HepG2 (cell line): ENCODE results near the gene PLOD3. TPM values are rescaled to one million over a fixed set of nuclear protein-coding genes. Genes with fewer than 3 reads are reported as not detected.

Experiments
- ATAD3A ChIP-seq: sonication (generic); formaldehyde crosslinking; IDR thresholded peaks from 2 replicates; pipeline ENCODE4 v1.4.0; 2020; ENCODE audit warnings: missing genetic modification reagents
- CENPX ChIP-seq: sonication (generic); formaldehyde crosslinking; IDR thresholded peaks from 2 replicates; pipeline ENCODE4 v1.9.0; 2021; ENCODE audit warnings: mild to moderate bottlenecking, missing genetic modification reagents, moderate library complexity
- EEA1 ChIP-seq: sonication (generic); formaldehyde crosslinking; IDR thresholded peaks from 2 replicates; pipeline ENCODE4 v1.5.1; 2020; ENCODE audit warnings: mild to moderate bottlenecking, missing genetic modification reagents, borderline replicate concordance
- FIP1L1 ChIP-seq: fragments of 200-400 bp; formaldehyde crosslinking; IDR thresholded peaks from 2 replicates; pipeline ENCODE4 v1.6.1; 2018; ENCODE audit warnings: low read depth, mild to moderate bottlenecking, low read length, moderate library complexity, borderline replicate concordance; ENCODE audit not compliant: insufficient read depth
- MAZ ChIP-seq, 2 experiments: sonication (generic) in 1 of 2; formaldehyde crosslinking in 1 of 2; IDR thresholded peaks; 2 replicates each; pipeline versions ENCODE4 v1.5.0 to v1.6.1; 2012 to 2020; ENCODE audit warnings: low read depth in 2 of 2, mild to moderate bottlenecking in 2 of 2, borderline replicate concordance in 1 of 2, improper control_type of control experiment in 1 of 2, low read length in 1 of 2, missing genetic modification reagents in 1 of 2, moderate library complexity in 1 of 2
- NR2F2 ChIP-seq: IDR thresholded peaks from 2 replicates; pipeline ENCODE4 v1.6.1; 2012; ENCODE audit warnings: low read depth, inconsistent platforms, borderline replicate concordance
- NR2F6 ChIP-seq, 2 experiments: IDR thresholded peaks; 2 replicates each; pipeline ENCODE4 v1.6.1; 2016; ENCODE audit warnings: antibody characterized with exemption in 1 of 2, mild to moderate bottlenecking in 1 of 2
- PAF1 ChIP-seq: IDR thresholded peaks from 2 replicates; pipeline ENCODE4 v1.6.1; 2016; ENCODE audit warnings: missing genetic modification reagents, missing compliant biosample characterization
- RORA ChIP-seq: sonication (generic); formaldehyde crosslinking; IDR thresholded peaks from 2 replicates; pipeline ENCODE4 v1.5.0; 2020; ENCODE audit warnings: mild to moderate bottlenecking, missing genetic modification reagents, moderate library complexity
- SRF ChIP-seq: IDR thresholded peaks from 2 replicates; pipeline ENCODE4 v1.6.1; 2011; ENCODE audit warnings: mild to moderate bottlenecking, low read depth, low read length, moderate library complexity
- TBL1XR1 ChIP-seq: fragments of 150-350 bp; IDR thresholded peaks from 2 replicates; pipeline ENCODE4 v1.6.1; 2014; ENCODE audit warnings: borderline replicate concordance, low read length; ENCODE audit not compliant: partially characterized antibody
- TCF12 ChIP-seq, 2 experiments: fragments of 450-650 bp in 1 of 2; sonication (generic) in 1 of 2; formaldehyde crosslinking in 1 of 2; IDR thresholded peaks; 2 replicates each; pipeline versions ENCODE4 v1.6.1 to v1.8.0; 2017 to 2022; ENCODE audit warnings: antibody characterized with exemption in 1 of 2, mild to moderate bottlenecking in 1 of 2, missing genetic modification reagents in 1 of 2, moderate library complexity in 1 of 2
- ZNF382 ChIP-seq: sonication (generic); formaldehyde crosslinking; IDR thresholded peaks from 2 replicates; pipeline ENCODE4 v1.5.0; 2020; ENCODE audit warnings: missing genetic modification reagents, mild to moderate bottlenecking, borderline replicate concordance
- ZNF782 ChIP-seq: sonication (generic); formaldehyde crosslinking; IDR thresholded peaks from 2 replicates; pipeline ENCODE4 v1.4.0; 2020; ENCODE audit warnings: missing genetic modification reagents, mild to moderate bottlenecking, borderline replicate concordance
- polyA plus RNA-seq, 8 experiments: library from polyadenylated mRNA; depleted of rRNA in 3 of 8; stranded (reverse) in 7 of 8; unstranded in 1 of 8; fragments of >200 nt; fragmentation: Illumina TruSeq in 4 of 8; extraction: Trizol in 4 of 8; gene quantifications; 2 replicates each; pipeline versions ENCODE4 v1.2.1 to v1.2.3, GENCODE V29; 2011 to 2016; ENCODE audit warnings: low read depth in 4 of 8, missing spikeins in 1 of 8, mixed read lengths in 1 of 8; ENCODE audit not compliant: insufficient read depth in 1 of 8
- total RNA-seq, 5 experiments: library from RNA; depleted of rRNA; stranded (reverse); fragments of >200 nt; fragmentation: Illumina TruSeq; extraction: Trizol; gene quantifications; 2 replicates each; pipeline ENCODE4 v1.2.3, GENCODE V29; 2016; ENCODE audit warnings: low read depth in 1 of 5
- TF ChIP-seq, protein P1 (sequence below): sonication (generic); formaldehyde crosslinking; IDR thresholded peaks from 2 replicates; pipeline ENCODE4 v1.5.0; 2020; ENCODE audit warnings: mild to moderate bottlenecking, missing genetic modification reagents
- TF ChIP-seq, protein P2 (sequence below): sonication (generic); formaldehyde crosslinking; IDR thresholded peaks from 2 replicates; pipeline ENCODE4 v1.5.1; 2020; ENCODE audit warnings: missing genetic modification reagents, mild to moderate bottlenecking, borderline replicate concordance
- TF ChIP-seq, protein P3 (sequence below), 2 experiments: fragments of 450-650 bp in 1 of 2; sonication (generic) in 1 of 2; formaldehyde crosslinking; IDR thresholded peaks; 2 replicates each; pipeline versions ENCODE4 v1.5.0 to v1.8.0; 2020 to 2022; ENCODE audit warnings: mild to moderate bottlenecking in 1 of 2, missing genetic modification reagents in 1 of 2
- TF ChIP-seq, protein P4 (sequence below): IDR thresholded peaks from 2 replicates; pipeline ENCODE4 v1.6.1; 2018; ENCODE audit warnings: missing genetic modification reagents

PLOD3 gene
- total and polyA plus RNA-seq, 2 of the 13 experiments (the other 11 are each of a cell fraction or from before 2014, with no cell fraction given) = 65.8 to 67.4 TPM

DNA sequence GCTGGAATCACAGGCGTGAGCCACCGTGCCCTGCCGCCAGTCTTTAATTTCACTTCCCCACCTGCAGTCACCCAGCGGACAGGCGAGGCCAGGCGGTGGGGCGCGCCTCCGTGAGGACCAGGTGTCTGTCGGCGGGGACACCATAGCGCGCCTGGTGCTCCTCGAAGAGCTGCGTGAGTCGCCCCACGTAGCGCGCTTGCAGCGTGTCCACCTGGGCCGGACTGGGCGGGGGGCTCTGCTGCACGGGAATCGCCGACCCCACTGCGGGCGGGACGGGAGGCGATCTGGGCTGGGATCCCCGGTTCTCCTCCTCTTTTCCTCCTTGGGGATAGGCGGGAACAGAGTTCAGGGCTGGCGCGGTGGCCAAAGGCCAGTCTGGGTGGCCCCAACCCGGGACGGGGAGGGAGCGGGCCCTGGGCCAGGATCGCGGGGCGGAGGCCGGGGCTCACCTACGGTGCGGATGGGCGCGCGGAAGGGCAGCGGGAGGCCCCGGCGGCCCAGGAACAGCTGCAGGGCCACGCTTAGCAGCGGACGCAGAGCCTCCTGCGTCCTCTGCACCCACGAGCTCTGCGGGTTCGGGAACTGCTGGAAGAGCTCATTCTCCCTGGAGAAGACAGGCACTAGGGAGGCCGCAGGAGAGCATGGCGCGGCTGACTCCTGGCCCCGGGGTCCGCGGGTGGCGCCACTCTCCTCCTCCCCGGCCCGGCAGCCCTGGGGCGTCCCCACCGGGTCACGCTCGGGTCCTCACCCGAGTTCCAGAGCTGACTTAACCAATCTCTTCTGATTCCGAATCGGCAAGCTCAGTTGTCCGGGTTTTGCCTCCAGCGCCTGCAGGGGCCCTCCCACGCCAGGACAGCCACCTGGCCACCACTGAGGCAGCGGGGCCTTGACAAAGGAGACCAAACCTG, 15.4 kb downstream of the PLOD3 start (continued):
- TF ChIP-seq, protein P1, sequence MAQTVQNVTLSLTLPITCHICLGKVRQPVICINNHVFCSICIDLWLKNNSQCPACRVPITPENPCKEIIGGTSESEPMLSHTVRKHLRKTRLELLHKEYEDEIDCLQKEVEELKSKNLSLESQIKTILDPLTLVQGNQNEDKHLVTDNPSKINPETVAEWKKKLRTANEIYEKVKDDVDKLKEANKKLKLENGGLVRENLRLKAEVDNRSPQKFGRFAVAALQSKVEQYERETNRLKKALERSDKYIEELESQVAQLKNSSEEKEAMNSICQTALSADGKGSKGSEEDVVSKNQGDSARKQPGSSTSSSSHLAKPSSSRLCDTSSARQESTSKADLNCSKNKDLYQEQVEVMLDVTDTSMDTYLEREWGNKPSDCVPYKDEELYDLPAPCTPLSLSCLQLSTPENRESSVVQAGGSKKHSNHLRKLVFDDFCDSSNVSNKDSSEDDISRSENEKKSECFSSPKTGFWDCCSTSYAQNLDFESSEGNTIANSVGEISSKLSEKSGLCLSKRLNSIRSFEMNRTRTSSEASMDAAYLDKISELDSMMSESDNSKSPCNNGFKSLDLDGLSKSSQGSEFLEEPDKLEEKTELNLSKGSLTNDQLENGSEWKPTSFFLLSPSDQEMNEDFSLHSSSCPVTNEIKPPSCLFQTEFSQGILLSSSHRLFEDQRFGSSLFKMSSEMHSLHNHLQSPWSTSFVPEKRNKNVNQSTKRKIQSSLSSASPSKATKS = no peak
- TF ChIP-seq PAF1 (CRISPR knock-in tag) (no peak), NR2F6 (IDR thresholded peaks at IDR 0.05) (no peak), NR2F6 (CRISPR knock-in tag; IDR thresholded peaks at IDR 0.05) (peak; percentile 42; the same call in 1 of the 2 replicates), ZNF782 (CRISPR knock-in tag) (no peak), MAZ (IDR thresholded peaks at IDR 0.05; ENCODE audit: borderline replicate concordance, low read depth, low read length) (no peak), MAZ (CRISPR knock-in tag; IDR thresholded peaks at IDR 0.05; ENCODE audit: low read depth) (peak; percentile 54), RORA (CRISPR knock-in tag) (no peak), NR2F2 (no peak), FIP1L1 (no peak), SRF (no peak), TBL1XR1 (no peak), ATAD3A (CRISPR knock-in tag) (no peak), CENPX (no peak), ZNF382 (CRISPR knock-in tag) (no peak), TCF12 (IDR thresholded peaks at IDR 0.05) (no peak), TCF12 (CRISPR knock-in tag; IDR thresholded peaks at IDR 0.05) (peak; percentile 93), EEA1 (CRISPR knock-in tag) (no peak; the same call in 1 of the 2 replicates)
- TF ChIP-seq, protein P2, sequence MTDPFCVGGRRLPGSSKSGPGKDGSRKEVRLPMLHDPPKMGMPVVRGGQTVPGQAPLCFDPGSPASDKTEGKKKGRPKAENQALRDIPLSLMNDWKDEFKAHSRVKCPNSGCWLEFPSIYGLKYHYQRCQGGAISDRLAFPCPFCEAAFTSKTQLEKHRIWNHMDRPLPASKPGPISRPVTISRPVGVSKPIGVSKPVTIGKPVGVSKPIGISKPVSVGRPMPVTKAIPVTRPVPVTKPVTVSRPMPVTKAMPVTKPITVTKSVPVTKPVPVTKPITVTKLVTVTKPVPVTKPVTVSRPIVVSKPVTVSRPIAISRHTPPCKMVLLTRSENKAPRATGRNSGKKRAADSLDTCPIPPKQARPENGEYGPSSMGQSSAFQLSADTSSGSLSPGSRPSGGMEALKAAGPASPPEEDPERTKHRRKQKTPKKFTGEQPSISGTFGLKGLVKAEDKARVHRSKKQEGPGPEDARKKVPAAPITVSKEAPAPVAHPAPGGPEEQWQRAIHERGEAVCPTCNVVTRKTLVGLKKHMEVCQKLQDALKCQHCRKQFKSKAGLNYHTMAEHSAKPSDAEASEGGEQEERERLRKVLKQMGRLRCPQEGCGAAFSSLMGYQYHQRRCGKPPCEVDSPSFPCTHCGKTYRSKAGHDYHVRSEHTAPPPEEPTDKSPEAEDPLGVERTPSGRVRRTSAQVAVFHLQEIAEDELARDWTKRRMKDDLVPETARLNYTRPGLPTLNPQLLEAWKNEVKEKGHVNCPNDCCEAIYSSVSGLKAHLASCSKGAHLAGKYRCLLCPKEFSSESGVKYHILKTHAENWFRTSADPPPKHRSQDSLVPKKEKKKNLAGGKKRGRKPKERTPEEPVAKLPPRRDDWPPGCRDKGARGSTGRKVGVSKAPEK (CRISPR knock-in tag) = 0 out of 2 replicates have a peak, but pooled peaks have one; percentile 61
- TF ChIP-seq, protein P3, sequence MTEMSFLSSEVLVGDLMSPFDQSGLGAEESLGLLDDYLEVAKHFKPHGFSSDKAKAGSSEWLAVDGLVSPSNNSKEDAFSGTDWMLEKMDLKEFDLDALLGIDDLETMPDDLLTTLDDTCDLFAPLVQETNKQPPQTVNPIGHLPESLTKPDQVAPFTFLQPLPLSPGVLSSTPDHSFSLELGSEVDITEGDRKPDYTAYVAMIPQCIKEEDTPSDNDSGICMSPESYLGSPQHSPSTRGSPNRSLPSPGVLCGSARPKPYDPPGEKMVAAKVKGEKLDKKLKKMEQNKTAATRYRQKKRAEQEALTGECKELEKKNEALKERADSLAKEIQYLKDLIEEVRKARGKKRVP (CRISPR knock-in tag; IDR thresholded peaks at IDR 0.05) = no peak
- TF ChIP-seq, protein P4, sequence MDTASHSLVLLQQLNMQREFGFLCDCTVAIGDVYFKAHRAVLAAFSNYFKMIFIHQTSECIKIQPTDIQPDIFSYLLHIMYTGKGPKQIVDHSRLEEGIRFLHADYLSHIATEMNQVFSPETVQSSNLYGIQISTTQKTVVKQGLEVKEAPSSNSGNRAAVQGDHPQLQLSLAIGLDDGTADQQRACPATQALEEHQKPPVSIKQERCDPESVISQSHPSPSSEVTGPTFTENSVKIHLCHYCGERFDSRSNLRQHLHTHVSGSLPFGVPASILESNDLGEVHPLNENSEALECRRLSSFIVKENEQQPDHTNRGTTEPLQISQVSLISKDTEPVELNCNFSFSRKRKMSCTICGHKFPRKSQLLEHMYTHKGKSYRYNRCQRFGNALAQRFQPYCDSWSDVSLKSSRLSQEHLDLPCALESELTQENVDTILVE (CRISPR knock-in tag) = no peak
